HG03025 (cell line): ENCODE measurements around the gene KIF25.
"Not testable (repeated sequence)": the region's sequence is repeated elsewhere in the genome, so short reads cannot be mapped to it uniquely, and the experiment has no call there.

Experiments
- ATAC-seq: cut with Tn5 transposase; IDR thresholded peaks from one replicate; pipeline ENCODE4 v1.9.1; 2021; ENCODE audit warnings: mild to moderate bottlenecking, moderate library complexity; ENCODE audit not compliant: unreplicated experiment, low FRiP score

Gene KIF25

GRCh38 chr6:168061269-168062210 lies 64.1 kb downstream of the KIF25 start:
- no peak for ATAC-seq

GRCh38 chr6:168062346-168063289 lies 65.1 kb downstream of the KIF25 start:
- no peak for ATAC-seq

- no peak for ATAC-seq
These were observed 66.0 kb downstream of the KIF25 start for GRCh38 chr6:168063431-168063830.

GRCh38 chr6:168064226-168064807 lies 66.8 kb downstream of the KIF25 start:
- no peak for ATAC-seq

DNA sequence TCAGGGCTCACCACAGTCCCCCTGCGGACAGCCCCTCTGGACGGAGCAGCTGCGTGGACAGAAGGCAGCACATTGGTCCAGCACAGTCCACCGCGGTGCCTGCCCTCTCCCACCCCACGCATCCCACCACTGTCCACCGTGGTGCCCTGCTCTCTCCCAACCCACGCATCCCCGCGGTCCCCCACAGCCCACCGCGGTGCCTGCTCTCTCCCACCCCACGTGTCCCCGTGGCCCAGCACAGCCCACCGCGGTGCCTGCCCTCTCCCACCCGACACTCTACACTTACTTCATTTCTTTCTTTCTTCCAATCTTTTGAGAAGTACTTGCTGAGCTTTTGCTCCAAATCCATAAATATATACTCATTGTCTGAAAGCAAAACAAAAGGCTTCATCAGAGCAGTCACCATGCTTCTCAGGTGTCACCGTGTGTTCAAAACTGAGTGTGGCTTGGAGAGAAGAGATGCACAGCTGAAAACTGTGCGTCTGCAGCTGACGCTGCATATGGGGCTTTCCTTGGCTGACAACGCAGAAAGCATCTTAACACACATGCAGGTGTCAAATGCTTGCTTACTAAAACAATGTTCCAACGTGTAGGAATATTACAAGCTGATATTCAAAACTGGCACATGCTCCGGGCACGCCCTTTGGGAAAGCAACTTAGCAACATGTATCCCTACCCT lies 69.7 kb downstream of the KIF25 start:
- ATAC-seq: no peak

DNA sequence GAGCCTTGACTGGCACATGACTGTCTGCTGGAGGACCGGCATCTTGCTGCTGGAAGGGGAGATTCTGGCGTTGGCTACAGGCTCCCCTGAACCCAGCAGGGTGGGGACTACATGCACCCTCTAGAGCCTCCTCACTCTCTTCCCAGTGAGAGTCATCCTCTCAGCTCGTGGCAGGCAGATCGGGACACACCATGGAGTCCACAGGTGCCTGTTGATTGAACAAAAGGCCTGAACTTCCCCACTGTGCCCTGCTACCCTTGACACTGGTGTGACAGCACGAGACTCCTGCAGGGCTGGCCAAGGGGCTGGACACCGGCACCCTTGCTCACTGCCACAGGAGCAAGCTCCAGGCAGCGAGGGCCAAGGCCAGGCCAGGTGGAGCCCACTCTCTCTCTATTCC lies 73.3 kb downstream of the KIF25 start:
- no peak for ATAC-seq

DNA sequence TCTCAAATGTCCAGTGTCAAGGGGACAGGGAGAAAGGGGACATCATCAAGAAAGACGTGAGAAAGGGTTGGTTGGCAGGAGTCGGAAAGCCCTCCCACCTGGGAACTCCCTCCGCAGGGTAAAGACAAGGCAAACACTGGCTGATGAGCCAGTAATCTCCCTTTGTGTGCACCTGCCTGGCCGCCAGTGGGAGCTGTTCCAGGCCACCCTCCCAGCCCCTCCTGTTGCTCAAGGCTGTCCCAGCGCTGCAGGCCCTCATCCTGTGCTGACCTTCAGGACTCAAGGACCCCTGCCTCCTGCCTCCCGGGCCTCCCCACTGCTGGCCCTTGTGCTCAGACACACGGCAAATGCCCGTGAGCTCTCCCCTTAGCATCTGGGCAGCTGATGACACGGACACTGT lies 74.1 kb downstream of the KIF25 start:
- no peak for ATAC-seq

DNA sequence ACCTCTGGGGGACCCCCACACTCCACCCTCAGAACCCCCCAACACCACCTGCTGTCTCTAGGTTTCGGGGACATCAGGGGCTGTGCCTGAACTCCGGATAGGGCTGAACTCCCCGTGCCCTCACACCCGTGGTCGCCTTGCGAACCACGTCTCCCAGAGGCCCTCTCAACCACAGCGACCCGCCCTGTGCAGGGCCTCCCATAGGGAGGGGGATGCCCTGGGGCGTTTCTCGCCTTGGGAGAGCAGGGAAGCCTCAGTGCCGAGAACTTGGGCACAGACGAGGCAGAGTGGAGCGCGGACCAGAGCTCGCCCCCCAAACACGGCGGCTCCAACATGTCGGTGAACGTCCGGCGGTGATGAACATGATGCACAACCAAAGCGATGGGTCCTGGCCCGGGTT lies 74.8 kb downstream of the KIF25 start:
- no peak for ATAC-seq

DNA sequence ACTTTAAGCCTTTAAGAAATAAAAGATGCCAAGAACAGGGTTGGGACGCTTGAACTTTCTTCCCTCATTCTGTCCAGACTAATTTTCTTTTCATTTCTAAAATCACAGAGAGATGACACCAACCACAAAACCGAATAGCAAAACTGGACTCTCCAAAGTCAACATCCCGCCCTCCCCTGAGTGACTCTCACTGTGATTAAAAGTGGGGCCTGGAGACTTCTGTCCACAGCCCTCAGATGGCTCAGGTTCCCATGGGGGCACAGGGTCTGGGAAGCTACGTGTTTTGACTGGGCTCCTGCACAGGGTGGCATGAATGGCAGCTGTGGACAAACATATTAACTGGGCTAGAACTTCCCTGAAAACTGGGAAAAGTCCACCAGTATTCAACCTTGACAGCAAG lies 75.3 kb downstream of the KIF25 start:
- no peak for ATAC-seq

DNA sequence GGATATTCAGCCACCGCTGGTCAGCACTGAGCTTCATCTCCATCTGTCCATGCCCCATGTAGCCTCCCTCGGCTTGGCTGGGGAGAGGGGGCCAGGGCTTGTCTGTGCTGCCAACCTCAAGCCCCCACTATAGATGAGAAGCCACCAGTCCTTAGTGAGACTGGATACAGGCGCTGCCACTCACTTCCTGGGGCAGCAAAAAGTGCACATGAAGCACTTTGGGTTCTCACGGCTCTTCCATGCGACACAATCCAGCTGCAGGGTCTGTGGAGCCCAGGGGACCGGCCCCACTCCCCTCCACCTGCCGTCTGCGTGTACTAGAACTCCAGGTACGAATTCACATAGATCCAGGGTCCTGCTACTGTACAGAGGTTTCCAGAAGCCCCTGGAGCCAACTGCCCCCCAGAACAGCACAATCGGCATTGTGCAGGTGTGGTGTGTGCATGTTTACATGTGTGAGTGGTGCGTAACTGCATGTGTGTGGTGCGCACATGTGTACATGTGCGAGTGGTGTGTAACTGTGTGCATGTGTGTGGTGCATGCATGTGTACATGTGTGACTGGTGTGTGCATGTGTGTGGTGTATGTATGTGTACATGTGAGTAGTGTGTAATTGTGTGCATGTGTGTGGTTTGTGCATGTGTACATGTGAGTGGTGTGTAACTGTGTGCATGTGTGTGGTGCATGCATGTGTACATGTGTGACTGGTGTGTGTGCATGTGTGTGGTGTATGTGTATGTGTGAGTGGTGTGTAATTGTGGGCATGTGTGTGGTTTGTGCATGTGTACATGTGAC lies 76.7 kb downstream of the KIF25 start:
- ATAC-seq: no peak

GRCh38 chr6:168075216-168075615 lies 77.7 kb downstream of the KIF25 start:
- no peak for ATAC-seq

DNA sequence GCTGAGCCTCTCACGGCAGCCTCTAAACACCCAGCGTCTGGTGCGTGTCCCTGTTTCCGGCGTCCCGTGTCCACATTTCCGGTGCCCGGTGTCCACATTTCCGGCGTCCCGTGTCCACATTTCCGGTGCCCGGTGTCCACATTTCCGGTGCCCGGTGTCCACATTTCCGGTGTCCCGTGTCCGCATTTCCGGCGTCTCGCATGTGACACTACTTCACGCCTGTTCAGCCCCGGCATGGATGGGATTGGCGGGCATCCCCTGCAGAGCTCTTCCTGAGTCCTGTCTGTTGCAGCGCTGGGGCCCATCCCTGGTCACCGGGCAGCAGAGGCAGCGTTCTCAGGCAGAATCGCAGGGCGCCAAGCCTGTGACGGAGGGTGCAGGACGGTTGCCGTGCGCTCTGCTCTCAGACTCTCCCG lies 78.3 kb downstream of the KIF25 start:
- ATAC-seq: no peak

DNA sequence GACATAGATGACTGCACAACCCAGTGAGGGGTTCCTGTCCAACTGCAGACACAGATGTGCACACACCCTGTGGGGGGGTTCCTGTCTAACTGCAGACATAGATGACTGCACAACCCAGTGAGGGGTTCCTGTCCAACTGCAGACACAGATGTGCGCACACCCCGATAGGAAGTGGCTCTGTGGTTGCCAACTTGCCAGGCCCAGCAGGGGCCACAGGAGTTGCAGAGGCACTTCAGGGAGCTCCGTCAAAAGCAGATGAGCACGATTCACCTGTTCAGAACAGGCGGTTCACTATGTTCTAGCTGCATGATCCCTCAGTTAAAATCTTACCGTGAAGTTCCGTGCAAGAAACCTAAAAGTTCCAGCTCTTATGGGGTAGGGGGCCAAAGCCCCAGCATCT lies 79.9 kb downstream of the KIF25 start:
- not testable (repeated sequence) for ATAC-seq

- no peak for ATAC-seq
These were observed 80.9 kb downstream of the KIF25 start for GRCh38 chr6:168078175-168078942.

GRCh38 chr6:168078943-168079405 lies 81.5 kb downstream of the KIF25 start, which contains the start of gene FRMD1:
Gene FRMD1, minus strand, starts transcription at chr6:168079212. Its CDS starts 118 bp downstream, at chr6:168079094.
- no peak for ATAC-seq

DNA sequence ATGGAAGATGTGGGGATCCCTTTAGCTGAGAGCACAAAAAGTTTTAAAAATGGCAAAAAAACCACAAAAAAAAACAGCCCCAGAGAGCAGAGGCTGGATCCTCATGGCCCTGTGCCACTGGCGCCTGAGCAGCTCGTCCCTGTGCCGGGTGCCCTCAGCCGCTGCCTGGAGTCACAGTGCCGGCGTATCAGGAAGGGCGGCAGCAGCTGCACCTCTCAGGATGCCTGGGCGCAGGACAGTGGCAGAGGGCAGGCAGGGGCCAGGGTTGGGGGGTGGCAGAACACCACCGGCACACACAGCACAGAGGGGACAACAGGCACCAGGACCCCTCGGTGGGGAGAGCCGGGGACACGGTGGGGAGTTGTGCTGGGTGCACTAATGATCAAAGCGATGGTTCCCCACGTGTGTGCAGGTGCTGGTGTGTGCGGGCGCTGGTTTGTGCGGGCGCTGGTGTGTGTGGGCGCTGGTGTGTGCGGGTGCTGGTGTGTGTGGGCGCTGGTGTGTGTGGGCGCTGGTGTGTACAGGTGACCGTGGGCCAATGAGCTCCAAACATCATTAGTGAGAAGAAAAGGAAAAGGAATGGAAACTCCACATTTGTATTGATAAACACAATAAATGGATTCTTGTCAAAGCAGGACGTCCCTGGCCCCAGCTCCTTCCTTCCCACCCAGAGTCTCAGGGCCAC lies 83.1 kb downstream of the KIF25 start:
- no peak for ATAC-seq

- ATAC-seq: no peak
These were observed 84.5 kb downstream of the KIF25 start for GRCh38 chr6:168081858-168082546.
